PC-3 (cell line): ENCODE results near the gene GC. TPM values are rescaled to one million over a fixed set of nuclear protein-coding genes. Genes with fewer than 3 reads are reported as not detected.

ENCODE experiments used
- ATAC-seq: fragments of 200-7000 bp; cut with Tn5 transposase; 2 replicates; pipeline ENCODE4 v1.9.1; 2020; ENCODE audit warnings: mild to moderate bottlenecking, moderate library complexity
- BruUV-seq: library from RNA; stranded (reverse); fragments of 400-500 nt; replicated peaks from 2 replicates; lab custom pipeline; 2021; lab: Mats Ljungman, UMichigan
- CTCF ChIA-PET: fragments of 300-600 bp; sonication (Branson Sonifier 250); formaldehyde crosslinking; loops from one replicate; lab custom pipeline; 2022; ENCODE audit warnings: antibody characterized with exemption; lab: Charles Lee
- POLR2A ChIA-PET: fragments of 300-600 bp; sonication (Branson Sonifier 250); formaldehyde crosslinking; loops from one replicate; lab custom pipeline; 2022; ENCODE audit warnings: antibody characterized with exemption; ENCODE audit not compliant: unreplicated experiment; lab: Charles Lee
- DNase-seq: peaks from one replicate; pipeline ENCODE4 v3.0.0-alpha.2; 2015
- H2AFZ ChIP-seq: fragments of 300-600 bp; sonication (generic); 2 replicates; pipeline ENCODE4 v1.6.0; 2016; ENCODE audit warnings: antibody characterized with exemption, low read length
- H3F3A ChIP-seq: fragments of 300-600 bp; sonication (generic); one replicate; pipeline ENCODE4 v1.6.0; 2017; ENCODE audit warnings: antibody characterized with exemption, low read length, control low read depth, mild to moderate bottlenecking; ENCODE audit not compliant: unreplicated experiment
- H3K27ac ChIP-seq: fragments of 300-600 bp; sonication (generic); 2 replicates; pipeline ENCODE4 v1.5.1; 2016; ENCODE audit warnings: mild to moderate bottlenecking, low read length
- H3K27me3 ChIP-seq: fragments of 300-600 bp; sonication (generic); 2 replicates; pipeline ENCODE4 v1.6.1; 2016; ENCODE audit warnings: low read length, mixed read lengths
- H3K36me3 ChIP-seq: fragments of 300-600 bp; sonication (generic); 2 replicates; pipeline ENCODE4 v1.6.1; 2016; ENCODE audit warnings: low read depth, mixed run types, low read length, mixed read lengths
- H3K4me1 ChIP-seq: fragments of 300-600 bp; sonication (generic); 2 replicates; pipeline ENCODE4 v1.5.1; 2016; ENCODE audit warnings: low read length; ENCODE audit not compliant: insufficient read depth
- H3K4me2 ChIP-seq: fragments of 300-600 bp; sonication (generic); 2 replicates; pipeline ENCODE4 v1.6.0; 2016; ENCODE audit warnings: low read length
- H3K4me3 ChIP-seq: fragments of 300-600 bp; sonication (generic); 2 replicates; pipeline ENCODE4 v1.5.1; 2016; ENCODE audit warnings: mild to moderate bottlenecking, low read length, mixed read lengths
- H3K79me2 ChIP-seq: fragments of 300-600 bp; sonication (generic); 2 replicates; pipeline ENCODE4 v1.6.1; 2017; ENCODE audit warnings: low read length, mixed read lengths
- H3K9ac ChIP-seq: fragments of 300-600 bp; sonication (generic); 2 replicates; pipeline ENCODE4 v1.6.0; 2016; ENCODE audit warnings: mild to moderate bottlenecking, low read length
- H3K9me2 ChIP-seq: fragments of 300-600 bp; sonication (generic); replicated peaks from 2 replicates; pipeline ENCODE4 v1.6.1; 2016; ENCODE audit warnings: mixed run types, low read length, mixed read lengths
- H3K9me3 ChIP-seq: fragments of 300-600 bp; sonication (generic); 2 replicates; pipeline ENCODE4 v1.6.1; 2016; ENCODE audit warnings: low read length, mixed read lengths
- H4K20me1 ChIP-seq: fragments of 300-600 bp; sonication (generic); 2 replicates; pipeline ENCODE4 v1.6.1; 2016; ENCODE audit warnings: low read length, mixed read lengths
- CTCF ChIP-seq: fragments of 300-600 bp; sonication (generic); conservative IDR thresholded peaks from 2 replicates; pipeline ENCODE4 v1.5.1; 2017; ENCODE audit warnings: antibody characterized with exemption, low read depth, mild to moderate bottlenecking, low read length
- EZH2 ChIP-seq: fragments of 300-600 bp; sonication (generic); IDR thresholded peaks from one replicate; pipeline ENCODE4 v1.6.1; 2017; ENCODE audit warnings: antibody characterized with exemption, mild to moderate bottlenecking, low read length; ENCODE audit not compliant: unreplicated experiment
- EZH2phosphoT487 ChIP-seq: fragments of 300-600 bp; sonication (generic); IDR thresholded peaks from 2 replicates; pipeline ENCODE4 v1.6.1; 2018; ENCODE audit warnings: mild to moderate bottlenecking, antibody characterized with exemption, low read length, borderline replicate concordance
- intact Hi-C: fragments of 100-400 bp; cut with micrococcal nuclease; formaldehyde crosslinking; loops from 2 replicates; pipeline ENCODE4 v1.9.0; 2023
- total RNA-seq: library from RNA; depleted of rRNA; stranded (reverse); fragments of >200 nt; gene quantifications from 2 replicates; pipeline ENCODE4 v1.2.3, GENCODE V29; 2014; rRNA removed

The GC gene
- total RNA-seq, 1 experiment from 2014 or later: not detected

- CTCF ChIA-PET: no interaction called here
- H3K4me1 ChIP-seq: no peaks in the 10 kb centered on the region
- POLR2A ChIA-PET: interaction anchor here (0.7 kb wide), 1 partner anchor 133 kb away, joined by 14 read pairs; no protein-coding TSS in a partner anchor
- H2AFZ ChIP-seq: no peak overlapping the region
- no peaks in the 10 kb centered on the region for H3K36me3 ChIP-seq
- H3K9ac ChIP-seq: no peak overlapping the region
- no peak overlapping the region for H3K4me2 ChIP-seq
- H3K79me2 ChIP-seq: no peaks in the 10 kb centered on the region
- H3K9me3 ChIP-seq: no peaks in the 10 kb centered on the region
- DNase-seq (no peak), ATAC-seq (no peak)
- TF ChIP-seq EZH2 (no peak), CTCF (no peak)
- no peaks in the 10 kb centered on the region for H3K27me3 ChIP-seq
- H3K9me2 ChIP-seq: no peaks in the 10 kb centered on the region
- BruUV-seq: no TSS peak
- H3K4me3 ChIP-seq: no peak overlapping the region
- no peaks in the 10 kb centered on the region for H4K20me1 ChIP-seq
- H3K27ac ChIP-seq: no peak overlapping the region
- no peaks in the 10 kb centered on the region for H3F3A ChIP-seq
- intact Hi-C loops: no loop called here
Observed at GRCh38 chr4:71692963-71693362, 90.9 kb downstream of the GC start.

- no peaks in the 10 kb centered on the region for H3K79me2 ChIP-seq
- H3F3A ChIP-seq: no peaks in the 10 kb centered on the region
- H3K9ac ChIP-seq: no peak overlapping the region
- CTCF ChIA-PET: no interaction called here
- POLR2A ChIA-PET: no interaction called here
- no peaks in the 10 kb centered on the region for H3K36me3 ChIP-seq
- H3K9me2 ChIP-seq: no peaks in the 10 kb centered on the region
- BruUV-seq: no TSS peak
- DNase-seq: no peak
- H3K4me3 ChIP-seq: no peak overlapping the region
- no peak overlapping the region for H3K27ac ChIP-seq
- TF ChIP-seq CTCF (no peak), EZH2phosphoT487 (no peak), EZH2 (no peak)
- no peaks in the 10 kb centered on the region for H3K4me1 ChIP-seq
- no peak overlapping the region for H3K4me2 ChIP-seq
- no peaks in the 10 kb centered on the region for H4K20me1 ChIP-seq
- intact Hi-C loops: no loop called here
- no peaks in the 10 kb centered on the region for H3K9me3 ChIP-seq
- ATAC-seq: no peak; the same call in 1 of the 2 replicates
- H2AFZ ChIP-seq: no peak overlapping the region
- no peaks in the 10 kb centered on the region for H3K27me3 ChIP-seq
Observed at GRCh38 chr4:71692198-71692597, 91.7 kb downstream of the GC start.

Other genes starting within 250 kb of the GC start
- gene NPFFR2, start 247.9 kb upstream of the GC start, total RNA-seq: not detected in 2 replicates